Breast epithelium (tissue), 4 donors: ENCODE data around the gene TET2. TPM values are rescaled to one million over a fixed set of nuclear protein-coding genes. Genes with fewer than 3 reads are reported as not detected.

Experiments
- DNase-seq, 2 donors: peaks; one replicate each; pipeline ENCODE4 v3.0.0-alpha.2; 2019; ENCODE audit warnings: low spot score in 2 of 2
- H3K27ac ChIP-seq, 2 donors: fragments of 200-600 bp; sonication (generic) in 1 of 2; one replicate each; pipeline ENCODE4 v1.5.1; 2016 to 2019; ENCODE audit warnings: mild to moderate bottlenecking in 1 of 2
- H3K27me3 ChIP-seq, 2 donors: fragments of 200-600 bp; sonication (generic) in 1 of 2; one replicate each; pipeline versions ENCODE4 v1.5.1 to v1.6.0; 2017 to 2019; ENCODE audit warnings: control low read depth in 1 of 2, mild to moderate bottlenecking in 1 of 2
- H3K36me3 ChIP-seq: fragments of 200-600 bp; one replicate; pipeline ENCODE4 v1.5.1; 2019
- H3K4me1 ChIP-seq, 2 donors: fragments of 200-600 bp; sonication (generic); one replicate each; pipeline ENCODE4 v1.5.1; 2016 to 2019; ENCODE audit warnings: control low read depth in 1 of 2
- H3K4me3 ChIP-seq, 3 donors: fragments of 200-600 bp; sonication (generic); 1 replicate in 2 of 3; 2 replicates in 1 of 3; pipeline ENCODE4 v1.5.1; 2016 to 2019; ENCODE audit warnings: mild to moderate bottlenecking in 3 of 3, moderate library complexity in 2 of 3
- H3K9me3 ChIP-seq, 2 donors: fragments of 200-600 bp; sonication (generic) in 1 of 2; one replicate each; pipeline ENCODE4 v1.5.1; 2016 to 2019; ENCODE audit warnings: control low read depth in 1 of 2
- CTCF ChIP-seq, 3 donors: fragments of 450-650 bp; IDR thresholded peaks; one replicate each; pipeline ENCODE4 v1.5.1; 2016 to 2017; ENCODE audit warnings: antibody characterized with exemption in 3 of 3, mild to moderate bottlenecking in 3 of 3, moderate library complexity in 3 of 3
- POLR2A ChIP-seq: fragments of 450-650 bp; IDR thresholded peaks from one replicate; pipeline ENCODE4 v1.6.1; 2016; ENCODE audit warnings: antibody characterized with exemption, mild to moderate bottlenecking, moderate library complexity
- POLR2AphosphoS5 ChIP-seq, 3 donors: sonication (generic); formaldehyde crosslinking; IDR thresholded peaks; one replicate each; pipeline ENCODE4 v1.6.1; 2017; ENCODE audit warnings: antibody characterized with exemption in 3 of 3
- intact Hi-C: fragments of 100-400 bp; cut with DNase I; formaldehyde crosslinking; loops from one replicate; pipeline ENCODE4 v1.15.1; 2023; ENCODE audit warnings: low total_unique reads
- total RNA-seq, 3 donors: library from RNA; depleted of rRNA; stranded (reverse); fragments of >200 nt; gene quantifications; one replicate each; pipeline ENCODE4 v1.1.0, GENCODE V29; 2016

TET2 gene
- total RNA-seq, 3 donors from 2014 or later, result 23.2 to 37.3 (median 29.8) TPM

GRCh38 chr4:105122350-105122749, 24.3 kb upstream of the TET2 start:
- intact Hi-C loops, result no loop called here
- H3K4me1 ChIP-seq, result no peaks in the 10 kb centered on the region
- H3K36me3 ChIP-seq, result no peaks in the 10 kb centered on the region
- no peaks in the 10 kb centered on the region for H3K9me3 ChIP-seq
- TF ChIP-seq POLR2A (no peak), POLR2AphosphoS5 (IDR thresholded peaks at IDR 0.05) (no peak), CTCF (IDR thresholded peaks at IDR 0.05) (no peak)
- no peak overlapping the region for H3K4me3 ChIP-seq
- no peak overlapping the region for H3K27ac ChIP-seq
- no peaks in the 10 kb centered on the region for H3K27me3 ChIP-seq
- DNase-seq, result no peak

GRCh38 chr4:105126311-105127169, 20.1 kb upstream of the TET2 start:
- H3K4me1 ChIP-seq, result no peaks in the 10 kb centered on the region
- H3K27me3 ChIP-seq, result no peaks in the 10 kb centered on the region
- intact Hi-C loops, result no loop called here
- DNase-seq, result no peak
- H3K27ac ChIP-seq, result no peak overlapping the region
- no peaks in the 10 kb centered on the region for H3K9me3 ChIP-seq
- H3K36me3 ChIP-seq, result no peaks in the 10 kb centered on the region
- H3K4me3 ChIP-seq, result no peak overlapping the region
- TF ChIP-seq POLR2AphosphoS5 (IDR thresholded peaks at IDR 0.05) (no peak), CTCF (IDR thresholded peaks at IDR 0.05) (no peak), POLR2A (no peak)

- Histone ChIP-seq H3K4me1 (no peaks in the 10 kb centered on the region), H3K27me3 (no peaks in the 10 kb centered on the region), H3K36me3 (no peaks in the 10 kb centered on the region), H3K9me3 (no peaks in the 10 kb centered on the region), H3K4me3 (no peak overlapping the region), H3K27ac (no peak overlapping the region)
- no peak for TF ChIP-seq POLR2A
- TF ChIP-seq CTCF (IDR thresholded peaks at IDR 0.05), result no peak
- no peak for TF ChIP-seq POLR2AphosphoS5 (IDR thresholded peaks at IDR 0.05)
- intact Hi-C loops, result no loop called here
- DNase-seq, result no peak
These were observed 19.6 kb upstream of the TET2 start for GRCh38 chr4:105127170-105127445.

GRCh38 chr4:105128208-105128607, 18.5 kb upstream of the TET2 start:
- no peak overlapping the region for H3K4me3 ChIP-seq
- H3K27ac ChIP-seq, result no peak overlapping the region
- intact Hi-C loops, result no loop called here

More at GRCh38 chr4:105128208-105128607, 18.5 kb upstream of the TET2 start:
- Histone ChIP-seq H3K27me3 (no peaks in the 10 kb centered on the region), H3K4me1 (no peaks in the 10 kb centered on the region), H3K36me3 (no peaks in the 10 kb centered on the region), H3K9me3 (no peaks in the 10 kb centered on the region)
- DNase-seq, result no peak
- no peak for TF ChIP-seq POLR2A
- TF ChIP-seq CTCF (IDR thresholded peaks at IDR 0.05), result no peak
- TF ChIP-seq POLR2AphosphoS5 (IDR thresholded peaks at IDR 0.05), result no peak
